ENCODE data around the gene DAPK2.

DAPK2 gene

GRCh38 chr15:63861946-63862517 is 184.3 kb downstream of the DAPK2 start:
- no peak for DNase-seq (ENCODE audit: low spot score)

- DNase-seq (ENCODE audit: low spot score), result no peak
Observed at GRCh38 chr15:63860555-63860954, 185.7 kb downstream of the DAPK2 start.

GRCh38 chr15:63860155-63860554 is 186.1 kb downstream of the DAPK2 start:
- no peak for DNase-seq (ENCODE audit: low spot score)

GRCh38 chr15:63858881-63859280 is 187.4 kb downstream of the DAPK2 start:
- no peak for DNase-seq (ENCODE audit: low spot score)

- no peak for DNase-seq (ENCODE audit: low spot score)
Observed at GRCh38 chr15:63858448-63858847, 187.8 kb downstream of the DAPK2 start.

GRCh38 chr15:63857461-63857856 is 188.8 kb downstream of the DAPK2 start:
- DNase-seq (ENCODE audit: low spot score), result no peak
